HS-27A (cell line): ENCODE results near the gene TOPBP1.
"Not testable (repeated sequence)": the region's sequence is repeated elsewhere in the genome, so short reads cannot be mapped to it uniquely, and the experiment has no call there.

Experiments
- DNase-seq: peaks from one replicate; pipeline ENCODE4 v3.0.0-alpha.2; 2012; ENCODE audit warnings: low read depth, missing footprints

TOPBP1 gene

GRCh38 chr3:133570937-133571320 is 90.8 kb downstream of the TOPBP1 start:
- no peak for DNase-seq

- DNase-seq = peak; percentile 92
Observed at GRCh38 chr3:133570139-133570936, 91.4 kb downstream of the TOPBP1 start.

GRCh38 chr3:133568294-133569014 is 93.3 kb downstream of the TOPBP1 start:
- peak; percentile 97 for DNase-seq

GRCh38 chr3:133563816-133564215 is 97.9 kb downstream of the TOPBP1 start:
- DNase-seq = no peak

GRCh38 chr3:133563186-133563591 is 98.6 kb downstream of the TOPBP1 start:
- DNase-seq = no peak

- DNase-seq = no peak
Observed at GRCh38 chr3:133562376-133562775, 99.4 kb downstream of the TOPBP1 start.

GRCh38 chr3:133561679-133562078 is 100.1 kb downstream of the TOPBP1 start:
- DNase-seq = no peak

GRCh38 chr3:133551589-133551988 is 110.2 kb downstream of the TOPBP1 start:
- DNase-seq = not testable (repeated sequence)
